Left kidney (tissue), 2 donors: ENCODE measurements around the gene HMCN1. TPM values are rescaled to one million over a fixed set of nuclear protein-coding genes. Genes with fewer than 3 reads are reported as not detected.
A peak's percentile ranks its signal among the peaks of the same experiment; 100 is the strongest.
"Not testable (repeated sequence)": the region's sequence is repeated elsewhere in the genome, so short reads cannot be mapped to it uniquely, and the experiment has no call there.

ENCODE experiments used
- DNase-seq: peaks from one replicate; pipeline ENCODE4 v3.0.0-alpha.2; 2013
- polyA plus RNA-seq: library from polyadenylated mRNA; unstranded; fragments of 120-200 nt; gene quantifications from one replicate; pipeline ENCODE4 v1.2.1, GENCODE V29; 2013; ENCODE audit not compliant: insufficient read length

Gene HMCN1
- polyA plus RNA-seq, 1 donor: 61.3 TPM

DNA sequence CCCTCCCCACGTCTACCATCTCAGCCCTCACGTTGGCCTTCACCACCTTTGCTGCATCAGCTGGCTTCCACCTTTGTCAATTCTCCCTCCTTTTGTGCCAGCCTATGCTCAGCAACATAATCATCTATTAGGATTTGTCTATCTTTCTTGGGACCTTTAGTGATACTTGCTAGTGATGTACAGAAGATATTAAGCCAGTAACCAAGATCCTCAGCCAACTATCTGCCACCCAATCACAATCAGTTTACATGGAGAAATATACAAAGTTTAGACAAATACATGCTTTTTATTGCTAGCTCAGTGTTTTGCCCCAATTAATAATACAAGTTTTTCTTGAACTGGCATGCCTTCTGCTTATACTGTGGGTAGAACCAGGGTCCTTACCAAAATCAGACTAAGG, 468.6 kb downstream of the HMCN1 start:
- no peak for DNase-seq

DNA sequence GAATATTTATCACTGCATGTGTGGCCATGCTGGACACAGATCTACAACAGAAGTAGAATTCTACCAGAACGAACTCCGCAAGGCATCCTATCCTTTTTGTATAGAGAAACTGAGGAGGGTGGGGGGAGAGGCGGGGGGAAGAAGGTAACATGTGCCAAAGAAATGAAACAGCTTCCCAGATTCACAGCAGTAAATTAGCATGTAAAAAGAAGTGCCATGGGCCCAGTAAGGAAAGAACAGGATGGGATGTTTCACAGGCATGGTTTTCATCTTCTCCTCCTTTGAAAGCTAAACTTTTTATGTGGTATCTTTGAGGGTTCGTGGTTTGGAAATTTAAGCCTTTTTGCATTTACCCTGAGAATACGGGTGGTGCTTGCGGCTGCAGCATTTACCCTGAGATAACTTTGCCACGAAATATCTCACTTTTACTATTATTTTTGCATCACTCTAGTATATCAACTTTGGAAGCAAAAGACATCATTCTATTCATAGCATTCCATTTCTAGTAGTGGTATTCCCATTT, 471.9 kb downstream of the HMCN1 start:
- DNase-seq: no peak

DNA sequence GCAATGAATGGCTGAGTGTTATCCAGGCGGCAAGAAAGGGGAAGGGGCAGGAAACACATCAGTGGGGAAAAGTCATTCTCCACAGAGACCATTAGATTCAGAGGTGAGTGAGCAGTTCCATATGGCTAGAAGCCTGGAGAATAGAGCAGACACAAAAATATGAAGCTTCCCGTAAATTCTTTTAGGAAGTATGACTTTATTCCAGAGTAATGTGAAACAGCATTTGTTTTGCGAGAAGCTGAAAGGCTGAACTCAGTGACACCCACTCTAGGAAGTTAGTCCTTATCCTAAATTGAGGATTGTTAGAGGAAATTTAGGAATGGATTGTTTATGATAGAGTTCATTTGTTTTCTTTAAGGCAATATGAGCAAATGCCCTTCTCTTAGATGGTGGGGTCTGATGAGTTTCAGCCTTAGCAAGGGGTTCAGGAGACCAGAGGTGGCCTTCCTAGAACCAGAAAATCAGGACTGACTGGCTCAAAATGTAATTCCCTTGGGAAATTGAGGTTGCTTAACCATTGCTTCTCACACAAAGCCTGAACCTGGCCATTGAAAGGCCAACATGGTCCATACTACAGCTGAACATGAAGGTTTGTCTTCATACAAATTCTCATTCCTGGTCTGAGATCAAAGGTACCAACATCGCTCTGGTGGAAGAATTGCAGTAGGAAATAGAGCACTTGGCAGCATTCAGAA, 473.3 kb downstream of the HMCN1 start:
- no peak for DNase-seq

GRCh38 chr1:186208405-186209129, 474.4 kb downstream of the HMCN1 start:
- no peak for DNase-seq

DNA sequence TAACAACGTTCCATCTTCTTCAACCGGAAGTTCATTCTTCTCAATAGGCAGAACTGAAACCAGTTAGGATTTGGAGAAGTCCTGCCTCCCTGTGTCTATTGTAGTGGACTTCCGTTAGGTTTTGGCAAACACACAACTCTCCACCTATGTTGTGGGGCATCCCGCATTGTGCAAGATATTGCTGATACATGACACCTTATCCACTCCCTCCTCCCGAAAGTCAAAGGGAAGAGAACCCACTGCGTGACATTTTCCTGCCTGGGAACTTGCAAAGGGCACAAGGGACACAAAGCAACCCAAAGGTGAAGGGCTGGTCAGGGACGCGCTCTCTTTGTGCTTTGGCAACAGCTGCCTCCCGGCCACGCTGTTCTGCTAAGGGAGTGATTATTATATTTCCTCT, 476.1 kb downstream of the HMCN1 start:
- no peak for DNase-seq

DNA sequence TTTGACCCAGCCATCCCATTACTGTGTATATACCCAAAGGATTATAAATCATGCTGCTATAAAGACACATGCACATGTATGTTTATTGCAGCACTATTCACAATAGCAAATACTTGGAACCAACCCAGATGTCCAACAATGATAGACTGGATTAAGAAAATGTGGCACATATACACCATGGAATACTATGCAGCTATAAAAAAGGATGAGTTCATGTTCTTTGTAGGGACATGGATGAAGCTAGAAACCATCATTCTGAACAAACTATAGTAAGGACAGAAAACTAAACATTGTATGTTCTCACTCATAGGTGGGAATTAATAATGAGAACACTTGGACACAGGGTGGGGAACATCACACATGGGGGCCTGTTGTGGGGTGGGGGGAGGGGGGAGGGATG, 477.4 kb downstream of the HMCN1 start:
- DNase-seq: not testable (repeated sequence)

GRCh38 chr1:186212568-186213224, 478.5 kb downstream of the HMCN1 start:
- DNase-seq: peak; percentile 75

DNA sequence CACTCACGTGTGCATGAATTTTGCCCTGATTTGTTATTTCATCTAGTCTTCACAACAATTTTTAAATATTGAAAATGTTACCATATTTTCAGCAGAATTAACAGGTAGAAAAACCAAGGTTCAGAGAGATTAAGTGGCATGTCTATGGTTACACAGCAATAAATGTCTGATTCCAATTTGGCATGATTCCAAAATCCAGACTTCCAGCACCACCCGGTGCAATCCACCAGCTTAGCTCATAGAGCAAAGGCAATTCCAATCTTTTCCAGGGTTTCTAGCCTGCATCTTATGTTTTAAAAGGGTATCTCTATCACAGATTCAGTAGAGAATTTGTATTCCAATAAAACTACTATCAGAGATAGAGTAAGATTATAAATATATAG, 479.0 kb downstream of the HMCN1 start:
- DNase-seq: no peak

GRCh38 chr1:186214791-186215190, 480.6 kb downstream of the HMCN1 start:
- no peak for DNase-seq

- no peak for DNase-seq
Observed at GRCh38 chr1:186215636-186216035, 481.4 kb downstream of the HMCN1 start.

- no peak for DNase-seq
Observed at GRCh38 chr1:186218654-186219352, 484.6 kb downstream of the HMCN1 start.

DNA sequence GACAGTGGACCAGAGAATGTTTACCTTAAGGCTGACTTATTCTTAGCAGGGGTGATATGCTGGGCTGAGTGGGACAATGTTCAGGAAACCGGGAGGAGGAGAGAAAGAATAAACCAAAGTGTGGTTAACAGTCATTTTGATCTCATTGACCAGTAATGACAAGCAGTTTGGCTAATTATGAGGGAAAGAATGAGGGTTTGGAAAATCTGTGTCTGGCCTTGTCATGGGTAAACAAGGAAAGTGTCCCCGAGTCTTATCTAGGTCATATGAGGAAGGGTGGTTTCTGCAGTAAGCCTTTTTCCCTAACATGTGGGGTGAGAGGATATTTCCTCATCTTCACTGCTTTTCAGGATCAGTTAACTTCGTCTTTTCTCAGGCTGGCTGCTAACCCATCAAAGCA, 485.9 kb downstream of the HMCN1 start:
- no peak for DNase-seq

GRCh38 chr1:186220911-186221310, 486.7 kb downstream of the HMCN1 start:
- no peak for DNase-seq

DNA sequence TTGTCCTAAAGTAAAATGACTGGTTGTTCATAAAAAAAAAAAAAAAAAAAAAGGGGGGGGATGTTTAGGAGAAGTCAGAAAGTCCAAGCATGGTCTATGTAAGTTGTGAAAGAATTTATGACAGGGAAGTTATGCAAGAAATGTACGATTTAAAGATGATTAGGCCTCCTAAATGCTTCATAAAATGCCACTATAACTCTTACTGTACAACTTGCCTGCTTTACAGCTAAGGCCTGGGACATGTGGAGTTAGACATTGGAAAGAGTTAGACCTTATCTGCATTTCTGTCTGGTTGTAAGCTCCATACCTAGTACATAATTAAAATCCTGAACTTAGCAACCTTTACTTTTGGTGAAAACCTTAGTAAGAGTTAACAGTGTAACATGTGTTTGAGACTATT, 490.9 kb downstream of the HMCN1 start:
- DNase-seq: no peak

DNA sequence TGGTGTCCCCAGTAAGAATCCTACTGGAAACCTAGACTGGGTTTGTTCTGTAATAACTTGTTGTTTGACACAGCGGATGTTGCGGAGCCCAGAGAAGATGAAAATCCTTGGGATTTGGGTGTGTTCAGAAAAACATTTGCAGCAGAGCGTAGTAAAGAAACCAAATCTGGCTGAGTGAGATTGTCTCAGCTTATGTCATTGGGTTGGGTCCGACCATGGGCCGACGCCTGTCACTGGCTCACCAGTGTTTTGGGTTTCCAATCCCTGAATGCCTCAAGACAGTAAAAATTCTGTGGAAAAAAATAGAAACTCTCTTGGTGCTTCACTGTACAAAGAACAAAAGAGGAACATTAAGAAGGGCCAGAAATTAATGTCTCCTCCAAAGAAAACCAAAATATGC, 494.6 kb downstream of the HMCN1 start:
- DNase-seq: no peak

DNA sequence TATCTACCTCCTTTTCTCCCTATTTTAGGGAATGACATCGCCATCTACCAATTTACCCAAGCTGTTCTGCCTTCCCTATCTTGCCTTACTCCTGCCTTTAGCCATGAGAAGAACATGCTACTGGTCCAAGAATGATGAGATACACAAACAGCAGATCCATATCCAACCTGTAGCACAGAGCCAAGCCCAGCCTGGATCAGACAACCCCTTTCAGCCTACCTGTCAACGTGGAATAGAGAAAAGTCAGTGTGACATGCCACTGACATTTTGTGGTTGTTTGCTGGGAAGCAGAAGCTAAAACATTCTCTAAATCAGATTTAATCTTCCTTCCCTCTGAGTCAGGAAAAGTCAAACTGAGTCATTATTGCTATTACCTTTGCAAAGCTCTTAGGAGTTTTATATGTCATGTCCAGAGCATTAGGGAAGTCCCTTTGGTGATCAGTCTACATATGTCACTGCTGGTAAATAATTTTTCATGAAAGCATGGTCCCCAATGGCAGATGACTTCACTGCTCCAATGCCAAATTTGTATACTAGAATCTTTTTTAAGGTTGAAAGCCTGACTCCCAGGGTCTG, 497.8 kb downstream of the HMCN1 start:
- no peak for DNase-seq

DNA sequence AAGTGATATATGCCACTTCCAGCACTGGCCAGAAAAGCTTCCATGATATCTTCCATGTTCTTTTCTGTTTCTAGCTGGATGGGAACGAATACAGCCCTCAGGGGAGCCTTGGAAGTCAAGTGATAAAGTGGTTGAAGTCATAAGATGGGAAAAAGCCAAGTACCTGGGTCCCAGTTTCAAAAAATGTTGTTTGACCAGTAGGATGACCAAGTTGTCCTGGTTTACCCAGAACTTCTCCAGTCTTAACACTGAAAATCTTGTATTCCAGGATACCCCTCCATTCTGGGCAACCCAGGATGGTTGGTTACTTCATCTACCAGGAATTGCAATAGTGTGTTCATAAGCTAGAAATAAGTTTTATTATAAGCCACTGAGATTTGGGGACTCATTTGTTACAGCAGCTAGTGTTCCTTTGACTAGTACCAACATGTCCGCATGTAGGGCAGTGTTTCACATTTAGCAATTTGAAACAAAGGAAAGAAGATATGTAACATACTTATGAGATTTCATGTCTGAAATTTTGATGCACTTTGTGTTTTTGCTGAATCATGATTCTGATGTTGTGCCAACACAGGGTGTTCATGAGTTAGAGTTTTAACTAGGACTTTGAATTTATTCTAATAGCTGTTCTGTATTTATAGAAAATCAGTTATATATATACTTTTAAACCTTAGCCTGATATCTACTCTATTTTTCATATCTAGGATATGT, 500.9 kb downstream of the HMCN1 start:
- DNase-seq: no peak

DNA sequence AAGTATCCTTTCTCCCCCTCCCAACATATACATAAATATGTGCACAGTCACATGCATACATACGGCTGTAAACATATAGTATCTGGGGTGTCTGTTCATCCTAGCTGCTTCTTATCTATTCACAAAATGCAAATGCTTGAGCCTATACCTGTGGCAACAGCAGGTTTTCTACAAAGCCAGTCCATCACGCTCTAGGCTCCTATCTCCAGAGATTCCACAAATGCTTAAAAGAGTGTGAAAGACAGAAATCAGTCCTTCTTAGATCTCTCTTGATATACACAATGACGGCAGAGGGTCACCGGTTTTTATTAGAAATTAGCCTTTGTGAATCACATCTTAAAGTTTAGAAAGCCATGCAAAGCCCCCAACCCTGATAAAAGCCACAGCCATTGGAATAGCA, 501.5 kb downstream of the HMCN1 start:
- no peak for DNase-seq

- no peak for DNase-seq
Observed at GRCh38 chr1:186236921-186237320, 502.7 kb downstream of the HMCN1 start.

DNA sequence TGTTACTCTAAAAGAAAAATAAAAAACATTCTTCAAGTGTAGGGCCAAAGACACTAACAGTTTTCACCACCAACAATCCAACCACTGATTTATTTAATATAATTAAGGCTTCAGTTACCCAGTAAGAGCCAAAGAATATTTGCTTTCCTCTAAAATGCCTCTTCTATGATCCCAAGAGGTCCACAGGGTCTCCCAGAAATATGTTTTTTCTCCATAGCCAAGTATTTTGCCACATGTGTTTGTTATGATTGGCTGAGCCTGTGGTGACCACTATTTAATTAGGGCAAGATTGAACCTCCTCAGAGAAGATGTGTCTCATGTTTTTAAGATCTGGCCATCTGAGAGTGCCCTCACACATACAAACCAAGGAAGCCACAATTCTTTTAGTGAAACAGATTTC, 505.0 kb downstream of the HMCN1 start:
- DNase-seq: no peak

GRCh38 chr1:186240436-186240835, 506.2 kb downstream of the HMCN1 start:
- DNase-seq: no peak
